ENCODE data around the gene H2BK1. TPM values are rescaled to one million over a fixed set of nuclear protein-coding genes. Genes with fewer than 3 reads are reported as not detected.

Gene H2BK1
- total RNA-seq, 4 donors from 2014 or later, result 4.4 TPM; not detected in 3

- intact Hi-C loops (cut with DNase I; ENCODE audit: low total_unique reads), result no loop called here
- DNase-seq, result no peak
- H3K36me3 ChIP-seq, result no peaks in the 10 kb centered on the region
- no peak overlapping the region for H3K4me3 ChIP-seq
- no peaks in the 10 kb centered on the region for H3K4me1 ChIP-seq
- TF ChIP-seq, protein P1, sequence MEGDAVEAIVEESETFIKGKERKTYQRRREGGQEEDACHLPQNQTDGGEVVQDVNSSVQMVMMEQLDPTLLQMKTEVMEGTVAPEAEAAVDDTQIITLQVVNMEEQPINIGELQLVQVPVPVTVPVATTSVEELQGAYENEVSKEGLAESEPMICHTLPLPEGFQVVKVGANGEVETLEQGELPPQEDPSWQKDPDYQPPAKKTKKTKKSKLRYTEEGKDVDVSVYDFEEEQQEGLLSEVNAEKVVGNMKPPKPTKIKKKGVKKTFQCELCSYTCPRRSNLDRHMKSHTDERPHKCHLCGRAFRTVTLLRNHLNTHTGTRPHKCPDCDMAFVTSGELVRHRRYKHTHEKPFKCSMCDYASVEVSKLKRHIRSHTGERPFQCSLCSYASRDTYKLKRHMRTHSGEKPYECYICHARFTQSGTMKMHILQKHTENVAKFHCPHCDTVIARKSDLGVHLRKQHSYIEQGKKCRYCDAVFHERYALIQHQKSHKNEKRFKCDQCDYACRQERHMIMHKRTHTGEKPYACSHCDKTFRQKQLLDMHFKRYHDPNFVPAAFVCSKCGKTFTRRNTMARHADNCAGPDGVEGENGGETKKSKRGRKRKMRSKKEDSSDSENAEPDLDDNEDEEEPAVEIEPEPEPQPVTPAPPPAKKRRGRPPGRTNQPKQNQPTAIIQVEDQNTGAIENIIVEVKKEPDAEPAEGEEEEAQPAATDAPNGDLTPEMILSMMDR (IDR thresholded peaks at IDR 0.05), result no peak
- TF ChIP-seq POLR2A (IDR thresholded peaks at IDR 0.05), result no peak
- H3K9me3 ChIP-seq, result no peaks in the 10 kb centered on the region
- H3K27ac ChIP-seq, result no peak overlapping the region
- no peaks in the 10 kb centered on the region for H3K27me3 ChIP-seq
These were observed 2.5 kb downstream of the H2BK1 start for GRCh38 chr7:151207804-151208203.

GRCh38 chr7:151207315-151207714 lies 3.0 kb downstream of the H2BK1 start:
- Histone ChIP-seq H3K27me3 (no peaks in the 10 kb centered on the region), H3K4me3 (no peak overlapping the region), H3K9me3 (no peaks in the 10 kb centered on the region), H3K36me3 (no peaks in the 10 kb centered on the region), H3K4me1 (no peaks in the 10 kb centered on the region), H3K27ac (no peak overlapping the region)
- DNase-seq, result no peak
- intact Hi-C loops (cut with DNase I; ENCODE audit: low total_unique reads), result no loop called here
- TF ChIP-seq, protein P1 (IDR thresholded peaks at IDR 0.05), result no peak
- TF ChIP-seq POLR2A (IDR thresholded peaks at IDR 0.05), result no peak

DNA sequence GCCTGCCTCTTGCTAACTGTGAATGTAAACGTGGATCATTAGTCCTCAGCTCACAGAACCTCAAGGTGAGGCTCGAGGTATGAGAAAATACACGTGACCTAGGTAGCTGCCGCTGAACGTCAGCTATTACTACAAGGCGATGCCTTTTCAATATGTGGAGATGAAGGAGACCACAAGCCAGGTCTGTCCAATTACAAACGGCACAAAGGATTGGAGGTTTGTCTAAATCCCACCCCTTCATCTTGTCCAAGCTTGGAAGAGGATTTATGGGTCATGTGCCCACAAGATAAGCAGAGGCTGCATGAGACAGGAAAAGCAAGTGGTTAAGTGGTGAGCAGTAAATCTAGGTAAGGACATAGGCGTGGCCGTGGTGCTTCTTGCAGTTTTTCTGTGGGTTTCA lies 3.4 kb downstream of the H2BK1 start:
- intact Hi-C loops (cut with DNase I; ENCODE audit: low total_unique reads), result no loop called here
- no peak overlapping the region for H3K4me3 ChIP-seq
- H3K36me3 ChIP-seq, result no peaks in the 10 kb centered on the region
- H3K4me1 ChIP-seq, result no peaks in the 10 kb centered on the region
- TF ChIP-seq, protein P1 (IDR thresholded peaks at IDR 0.05), result no peak
- TF ChIP-seq POLR2A (IDR thresholded peaks at IDR 0.05), result no peak
- no peak for DNase-seq
- no peaks in the 10 kb centered on the region for H3K9me3 ChIP-seq
- no peak overlapping the region for H3K27ac ChIP-seq
- no peaks in the 10 kb centered on the region for H3K27me3 ChIP-seq

- no peak overlapping the region for H3K4me3 ChIP-seq
- no peaks in the 10 kb centered on the region for H3K36me3 ChIP-seq
- no peak overlapping the region for H3K27ac ChIP-seq
- H3K9me3 ChIP-seq, result no peaks in the 10 kb centered on the region
- H3K27me3 ChIP-seq, result no peaks in the 10 kb centered on the region
- DNase-seq, result no peak
- H3K4me1 ChIP-seq, result no peaks in the 10 kb centered on the region
- TF ChIP-seq POLR2A (IDR thresholded peaks at IDR 0.05), result no peak
- TF ChIP-seq, protein P1 (IDR thresholded peaks at IDR 0.05), result no peak
- intact Hi-C loops (cut with DNase I; ENCODE audit: low total_unique reads), result no loop called here
These were observed 4.6 kb downstream of the H2BK1 start for GRCh38 chr7:151205730-151206129.

GRCh38 chr7:151204383-151205032 lies 5.8 kb downstream of the H2BK1 start:
- intact Hi-C loops (cut with DNase I; ENCODE audit: low total_unique reads), result no loop called here
- no peaks in the 10 kb centered on the region for H3K9me3 ChIP-seq
- no peak overlapping the region for H3K27ac ChIP-seq
- TF ChIP-seq, protein P1 (IDR thresholded peaks at IDR 0.05), result no peak
- no peak for TF ChIP-seq POLR2A (IDR thresholded peaks at IDR 0.05)
- no peaks in the 10 kb centered on the region for H3K36me3 ChIP-seq
- H3K27me3 ChIP-seq, result no peaks in the 10 kb centered on the region
- no peak for DNase-seq
- peaks cover 0 to 5% of the 10 kb centered on the region in 2 donors for H3K4me1 ChIP-seq
- no peak overlapping the region for H3K4me3 ChIP-seq

Data from uterus (tissue), 4 donors.